Measurements from ENCODE around the gene IQCB1.

GRCh38 chr3:121817753-121818152 is 17.1 kb downstream of the IQCB1 start:
- TF ChIP-seq ZNF274 (IDR thresholded peaks at IDR 0.05; ENCODE audit: low read depth, low read length) (no peak), YY1 (IDR thresholded peaks at IDR 0.05; ENCODE audit: insufficient read depth, insufficient read length) (no peak), SUZ12 (IDR thresholded peaks at IDR 0.05; ENCODE audit: extremely low read depth, insufficient read depth, insufficient read length) (no peak)

All from NT2/D1 (cell line).